Measurements from ENCODE around the gene GBA2.

DNA sequence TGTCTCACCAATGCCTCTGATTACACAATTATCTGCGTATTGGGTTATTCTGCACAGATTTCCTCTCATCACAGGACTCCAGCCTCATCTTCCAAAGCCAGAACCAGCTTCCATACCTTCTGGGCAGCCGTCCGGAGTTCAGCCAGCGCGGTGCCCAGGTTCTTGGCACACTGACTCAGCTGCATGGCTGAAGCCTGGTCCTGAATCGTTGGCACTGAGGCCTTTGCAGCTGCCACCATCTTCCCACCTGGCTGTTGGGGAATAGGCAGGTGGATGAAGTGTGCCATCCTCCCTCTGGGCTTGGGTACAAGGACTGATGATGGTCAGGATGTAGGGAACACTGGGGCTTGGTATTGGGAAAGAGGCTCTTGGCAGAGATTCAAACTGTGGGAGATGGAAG, 34.9 kb downstream of the GBA2 start:
- TF ChIP-seq CTCF (IDR thresholded peaks at IDR 0.05) = no peak
- TF ChIP-seq POLR2A (IDR thresholded peaks at IDR 0.05) = no peak

Measured in Peyer's patch (tissue), 4 donors.